ENCODE data around the gene TLCD5.

TLCD5 gene

DNA sequence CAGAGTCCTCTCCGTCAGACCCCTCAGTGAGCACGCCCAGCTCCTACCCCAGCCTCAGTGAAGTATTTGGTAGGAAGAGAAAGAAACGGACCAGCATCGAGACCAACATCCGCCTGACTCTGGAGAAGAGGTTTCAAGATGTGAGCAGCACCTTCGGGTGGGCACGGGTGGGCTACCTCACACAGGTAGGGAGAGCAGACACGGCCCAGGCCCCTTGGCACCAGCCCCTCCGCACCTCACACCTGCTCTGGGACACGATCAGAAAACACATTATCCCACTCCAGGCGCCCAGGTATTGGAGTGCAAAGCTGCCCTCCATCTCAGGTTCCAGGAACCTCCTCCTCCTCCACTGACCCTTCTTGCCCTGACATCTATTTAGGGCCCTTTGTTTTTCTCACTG lies 17.6 kb upstream of the TLCD5 start:
- no peak for DNase-seq (ENCODE audit: low read depth, low spot score)

DNA sequence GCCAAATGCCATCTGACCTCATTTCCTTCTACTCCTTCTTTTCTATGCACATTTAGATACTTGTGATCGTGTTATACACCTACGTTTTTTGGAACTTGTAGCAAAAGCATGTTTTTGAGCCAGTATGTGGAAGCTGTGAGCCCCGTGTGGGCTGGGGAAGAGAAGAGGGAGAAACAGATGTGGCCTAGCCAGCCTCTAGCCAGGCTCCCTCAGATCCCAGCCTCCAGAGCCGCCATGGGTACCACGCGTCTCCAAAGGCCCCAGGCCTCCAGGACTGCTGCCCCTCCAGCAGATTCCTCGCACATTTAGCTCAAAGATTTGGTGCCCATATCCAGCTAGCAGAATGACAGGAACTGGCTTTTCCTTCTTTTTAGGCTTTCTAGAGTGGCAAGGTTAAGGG lies 17.0 kb upstream of the TLCD5 start:
- DNase-seq (ENCODE audit: low read depth, low spot score), result no peak

- DNase-seq (ENCODE audit: low read depth, low spot score), result no peak
These were observed 14.2 kb upstream of the TLCD5 start for GRCh38 chr11:120310870-120311269.

DNA sequence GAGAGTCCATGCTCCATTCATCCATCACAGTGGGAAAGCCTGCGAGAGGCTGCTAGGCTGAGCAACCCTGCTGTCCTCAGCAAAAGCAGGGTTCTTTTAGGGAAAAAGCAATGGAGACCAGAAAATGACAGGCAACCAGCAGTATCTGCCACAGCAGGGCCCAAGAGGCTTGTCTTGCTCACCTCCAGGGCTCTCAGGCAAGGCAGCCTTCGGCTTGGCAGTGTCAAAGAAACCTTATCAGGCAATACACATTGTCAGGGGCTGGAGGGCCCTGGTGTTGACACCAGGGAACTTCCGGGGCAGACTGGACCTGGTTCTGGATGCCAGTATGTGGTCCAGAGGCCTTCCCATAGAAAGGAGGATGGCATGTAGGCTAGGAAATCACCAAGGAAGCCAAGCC lies 10.2 kb upstream of the TLCD5 start:
- no peak for DNase-seq (ENCODE audit: low read depth, low spot score)

- DNase-seq (ENCODE audit: low read depth, low spot score), result no peak
These were observed 8.0 kb upstream of the TLCD5 start for GRCh38 chr11:120316880-120317688.

DNA sequence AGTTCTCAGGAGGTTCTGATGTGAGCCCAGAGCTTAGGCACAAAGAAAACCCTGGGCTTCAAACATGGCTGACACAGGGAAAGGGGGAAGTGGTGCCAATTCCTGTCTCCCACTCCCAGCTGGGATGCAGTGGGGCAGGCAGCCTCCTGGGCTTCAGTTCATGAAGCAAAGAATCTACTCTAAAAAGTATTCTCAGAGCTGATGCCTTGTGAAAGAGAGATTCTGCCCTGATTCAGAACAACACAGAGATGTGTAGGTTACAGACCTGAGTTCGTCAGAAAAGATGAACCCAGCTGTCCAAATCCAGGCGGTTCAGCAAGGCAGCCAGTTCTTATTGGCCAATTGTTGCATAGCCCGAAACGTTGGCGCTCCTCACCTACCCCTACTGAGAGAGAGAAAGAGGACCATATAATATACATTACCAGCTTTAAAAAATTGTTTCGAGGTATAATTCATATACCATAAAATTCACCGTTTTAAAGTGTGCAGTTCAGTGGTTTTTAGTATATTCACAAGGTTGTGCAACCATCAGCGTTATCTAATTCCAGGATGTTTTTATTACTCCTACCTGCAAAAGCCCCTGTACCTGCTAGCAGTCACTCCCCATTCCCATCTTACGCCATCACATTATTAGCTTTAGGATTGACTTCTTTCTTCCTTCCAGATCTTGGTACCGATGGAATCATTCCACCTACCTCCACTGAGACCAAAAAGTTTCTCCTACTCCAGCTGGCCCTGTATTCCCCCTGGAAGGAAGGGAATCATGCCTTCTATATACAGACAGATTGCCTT lies 7.2 kb upstream of the TLCD5 start:
- DNase-seq (ENCODE audit: low read depth, low spot score), result no peak

DNA sequence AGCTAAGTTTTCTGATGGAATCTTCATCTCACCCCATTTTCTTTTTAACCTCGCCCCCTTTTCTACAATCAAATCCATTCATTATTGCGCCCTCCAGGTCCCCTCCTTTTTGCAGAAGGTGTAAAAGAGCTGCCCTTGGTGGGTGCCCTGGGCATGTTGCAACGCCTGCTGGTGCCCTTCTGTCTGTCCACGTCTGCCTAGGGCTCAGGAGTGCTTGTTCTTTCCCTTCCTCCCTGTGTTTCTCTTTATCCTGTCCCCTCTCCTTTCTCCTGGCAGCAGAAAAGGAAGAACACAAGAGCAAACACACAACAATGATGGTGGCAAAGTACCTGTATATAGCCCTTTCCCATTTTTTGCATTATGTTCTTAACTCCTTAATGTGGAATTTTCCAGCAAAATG lies 6.2 kb upstream of the TLCD5 start:
- no peak for DNase-seq (ENCODE audit: low read depth, low spot score)

DNA sequence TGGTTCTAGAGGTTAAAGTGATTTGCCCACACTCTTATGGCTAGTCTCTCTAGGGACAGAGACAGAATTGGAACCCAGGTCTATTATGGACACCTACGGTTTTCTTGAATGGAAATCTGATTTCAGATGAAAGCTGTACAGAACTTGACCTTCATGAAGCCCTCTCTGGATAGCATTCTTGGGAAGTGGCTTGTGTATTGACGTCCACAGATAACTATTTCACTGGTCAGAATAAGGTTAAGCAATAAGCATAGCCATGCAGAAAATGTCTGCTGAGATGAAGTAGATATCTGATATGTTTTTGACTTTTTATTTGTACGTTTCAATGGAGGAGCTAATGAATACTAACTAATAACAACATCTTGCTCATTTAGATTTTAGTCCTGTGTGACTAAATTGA lies 1.1 kb downstream of the TLCD5 start:
- DNase-seq (ENCODE audit: low read depth, low spot score), result no peak

DNA sequence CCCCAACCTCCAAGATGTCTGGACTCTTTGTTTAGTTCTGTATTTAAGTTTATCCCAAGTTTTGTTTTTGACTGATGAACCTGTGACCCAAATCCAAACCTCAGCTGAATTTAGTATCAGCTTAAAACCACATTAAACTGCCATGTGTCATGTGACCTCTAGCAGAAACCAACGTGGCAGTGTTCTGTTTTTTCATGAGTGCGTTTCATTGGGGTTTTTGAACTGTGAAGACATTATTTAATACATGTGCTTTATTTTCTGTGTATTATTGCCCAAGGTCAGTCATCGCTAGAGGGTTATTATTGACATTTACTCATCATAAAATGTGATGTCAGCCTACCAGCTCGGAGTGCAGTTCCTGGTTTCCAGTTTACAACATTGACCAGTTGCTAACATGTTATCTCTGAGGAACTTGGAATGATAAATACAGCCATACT lies 1.8 kb downstream of the TLCD5 start:
- no peak for DNase-seq (ENCODE audit: low read depth, low spot score)

GRCh38 chr11:120327311-120327710 lies 2.2 kb downstream of the TLCD5 start:
- no peak for DNase-seq (ENCODE audit: low read depth, low spot score)

DNA sequence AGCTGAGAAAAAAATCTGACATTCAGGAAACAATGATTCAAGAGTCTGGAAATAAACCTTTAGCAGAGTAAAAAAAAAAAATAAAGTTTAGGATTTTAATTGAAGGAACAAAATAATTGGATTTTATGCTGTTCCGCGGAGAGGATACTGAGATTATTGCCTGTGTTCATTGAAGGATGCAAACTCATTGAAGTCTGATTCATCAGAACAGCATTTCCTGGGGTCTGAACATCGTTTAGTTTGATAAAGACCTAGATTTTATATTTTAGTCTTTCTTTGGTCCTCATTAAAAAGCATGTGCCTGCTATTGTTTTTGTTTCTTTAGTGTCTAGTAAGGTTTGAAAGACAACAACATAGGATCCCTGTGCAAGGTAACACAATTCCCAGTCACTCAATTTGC lies 4.5 kb downstream of the TLCD5 start:
- DNase-seq (ENCODE audit: low read depth, low spot score), result no peak

GRCh38 chr11:120330045-120330444 lies 4.9 kb downstream of the TLCD5 start:
- DNase-seq (ENCODE audit: low read depth, low spot score), result no peak

DNA sequence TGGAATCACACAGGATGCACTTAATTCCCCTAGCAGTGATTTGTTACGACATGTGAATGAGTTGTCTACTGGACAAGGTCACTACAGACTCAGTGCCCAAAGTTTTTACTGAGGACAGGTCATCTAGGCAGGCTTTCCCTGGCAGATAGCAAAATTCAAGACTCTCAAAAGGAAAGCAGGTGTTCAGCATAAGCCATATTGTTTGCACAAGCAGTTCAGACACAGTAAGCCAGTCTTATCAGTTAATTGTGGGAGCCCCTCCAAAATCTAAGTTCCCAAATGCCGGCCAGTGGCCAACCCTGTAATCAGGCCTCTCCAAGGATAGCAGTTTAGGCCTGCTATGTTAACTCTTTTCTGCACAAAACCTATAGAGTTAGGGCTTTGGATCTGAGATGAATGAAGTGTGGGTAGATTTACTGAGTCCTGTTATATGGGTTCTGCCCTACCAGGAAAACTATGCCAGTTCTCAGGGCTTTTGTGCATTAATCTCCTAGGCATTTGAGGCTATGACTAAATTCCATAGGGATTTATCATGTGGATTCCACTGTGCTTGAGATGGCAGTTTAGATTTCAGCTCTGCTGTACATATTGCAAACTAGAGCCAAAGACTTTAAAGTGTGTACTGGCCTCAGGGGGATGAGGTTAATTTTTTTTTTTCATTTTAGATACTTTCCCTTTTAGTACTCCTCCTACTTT lies 6.3 kb downstream of the TLCD5 start:
- DNase-seq (ENCODE audit: low read depth, low spot score), result no peak

DNA sequence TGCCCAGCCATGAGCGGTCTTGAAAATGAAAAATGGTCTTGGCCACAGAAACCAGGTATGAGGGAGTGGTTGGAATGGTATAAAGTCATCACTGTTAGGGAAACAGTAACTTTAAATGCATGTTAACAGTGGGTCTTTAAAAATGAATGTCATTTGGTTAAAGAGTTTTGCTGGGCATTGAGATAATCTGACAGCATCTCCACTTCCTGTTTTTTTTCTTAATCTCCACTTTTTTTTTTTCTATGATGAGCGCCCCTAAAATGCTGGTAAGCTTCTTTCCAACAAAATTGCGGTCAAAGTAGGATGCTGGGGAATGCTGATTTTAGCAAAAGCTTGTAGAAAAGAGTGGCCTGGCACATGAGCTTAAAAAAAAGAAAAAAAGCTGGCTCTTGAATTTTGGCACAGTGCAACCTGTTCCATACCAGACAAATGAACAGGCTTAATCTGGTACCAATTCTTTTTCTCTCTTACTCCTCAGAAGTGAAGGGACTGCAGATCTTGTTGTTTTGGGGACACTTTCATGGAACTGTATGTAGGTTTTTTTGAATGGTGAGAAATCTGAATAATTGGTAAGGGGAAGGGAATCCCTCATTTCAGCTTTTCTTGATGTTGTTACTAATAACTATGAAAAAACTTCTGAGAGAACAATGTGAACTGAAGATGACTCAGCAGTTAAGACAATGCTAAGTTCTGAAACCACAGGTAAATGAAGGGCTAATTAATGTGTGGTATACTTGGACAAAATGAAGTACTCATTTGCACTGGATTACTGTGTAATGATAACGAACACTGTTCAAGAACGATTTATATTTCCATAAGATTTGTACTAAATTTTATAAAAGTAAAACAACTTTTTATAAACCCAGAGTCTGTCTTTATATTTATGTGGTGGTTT lies 8.0 kb downstream of the TLCD5 start:
- no peak for DNase-seq (ENCODE audit: low read depth, low spot score)

DNA sequence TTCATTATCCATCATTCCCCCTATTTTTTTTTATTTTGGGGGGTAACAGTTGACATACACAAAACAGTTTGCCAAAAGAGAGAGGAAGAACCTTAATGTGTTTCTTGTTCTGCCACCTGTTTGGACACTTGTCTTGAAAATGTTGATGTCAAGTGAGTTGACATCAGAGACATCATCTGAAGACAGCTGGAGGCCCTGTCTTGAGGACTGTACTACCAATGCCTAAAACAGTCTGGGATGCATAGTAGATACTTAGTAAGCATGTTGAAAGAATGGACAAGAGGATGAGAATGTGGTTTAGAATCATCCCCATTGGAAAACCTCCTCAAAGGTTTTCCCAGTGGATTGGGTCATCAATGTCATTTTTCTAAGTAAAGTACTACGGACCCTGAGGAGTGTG lies 8.7 kb downstream of the TLCD5 start:
- no peak for DNase-seq (ENCODE audit: low read depth, low spot score)

DNA sequence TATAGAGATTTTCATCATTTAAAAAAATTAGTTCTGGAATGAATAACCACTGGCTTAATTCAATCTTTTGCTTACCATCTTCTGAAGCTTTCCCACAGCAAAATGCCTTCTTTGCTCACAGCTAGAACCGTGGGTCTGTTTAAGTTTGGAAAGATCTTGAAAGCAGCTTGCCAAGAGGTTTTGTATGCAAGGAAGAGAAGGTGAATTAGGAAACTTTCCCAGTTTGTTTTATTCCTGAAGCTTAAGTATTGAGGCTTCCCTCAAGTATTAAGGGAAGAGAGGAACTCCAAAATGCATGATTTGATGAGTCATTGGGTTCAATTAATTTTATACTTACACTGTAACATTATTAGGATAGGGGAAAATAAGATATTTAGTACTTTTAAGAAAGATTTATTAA lies 9.2 kb downstream of the TLCD5 start:
- no peak for DNase-seq (ENCODE audit: low read depth, low spot score)

DNA sequence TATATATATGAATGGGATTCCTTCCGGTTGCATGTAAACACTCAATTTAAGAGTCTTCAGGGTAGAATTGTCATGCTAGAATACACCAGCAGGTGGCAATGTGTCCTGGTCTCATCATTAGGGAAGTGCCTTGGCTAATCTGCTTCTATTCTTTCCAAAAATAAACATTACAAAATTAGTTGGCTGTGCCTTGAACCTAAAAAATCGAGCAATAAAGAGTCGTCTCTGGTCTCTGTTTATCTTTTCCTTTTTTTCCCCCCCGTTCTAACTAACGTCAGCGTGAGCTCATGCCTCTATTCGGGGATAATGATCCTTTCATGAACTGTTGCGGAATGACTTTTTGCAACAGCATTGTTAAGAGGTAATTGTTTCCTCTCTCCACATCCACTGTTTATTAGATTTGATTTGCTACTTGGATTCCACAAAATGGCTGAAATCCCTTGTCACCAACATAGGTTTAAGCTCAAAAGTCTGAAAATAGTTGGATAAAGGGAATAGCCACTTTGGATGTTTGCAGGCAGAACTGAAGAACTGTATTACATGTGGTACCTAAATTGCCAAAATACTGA lies 9.9 kb downstream of the TLCD5 start:
- DNase-seq (ENCODE audit: low read depth, low spot score), result peak; percentile 53

DNA sequence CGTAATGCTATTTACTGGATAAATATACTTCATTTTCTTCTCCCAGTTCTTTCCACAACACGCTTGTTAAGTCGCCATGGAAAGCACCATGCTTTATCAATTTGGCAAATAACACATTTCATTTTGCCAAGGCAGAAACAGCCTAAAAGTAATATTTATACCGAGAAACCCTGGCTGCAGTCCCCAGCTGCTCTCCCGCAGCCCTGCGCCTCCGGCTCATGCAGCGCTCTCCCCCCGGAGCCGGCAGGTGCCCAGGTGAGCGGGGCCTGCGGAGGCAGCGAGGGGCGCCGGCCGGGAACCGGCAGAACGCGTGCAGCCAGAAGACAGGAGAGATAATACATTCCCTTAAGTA lies 10.4 kb downstream of the TLCD5 start:
- no peak for DNase-seq (ENCODE audit: low read depth, low spot score)

DNA sequence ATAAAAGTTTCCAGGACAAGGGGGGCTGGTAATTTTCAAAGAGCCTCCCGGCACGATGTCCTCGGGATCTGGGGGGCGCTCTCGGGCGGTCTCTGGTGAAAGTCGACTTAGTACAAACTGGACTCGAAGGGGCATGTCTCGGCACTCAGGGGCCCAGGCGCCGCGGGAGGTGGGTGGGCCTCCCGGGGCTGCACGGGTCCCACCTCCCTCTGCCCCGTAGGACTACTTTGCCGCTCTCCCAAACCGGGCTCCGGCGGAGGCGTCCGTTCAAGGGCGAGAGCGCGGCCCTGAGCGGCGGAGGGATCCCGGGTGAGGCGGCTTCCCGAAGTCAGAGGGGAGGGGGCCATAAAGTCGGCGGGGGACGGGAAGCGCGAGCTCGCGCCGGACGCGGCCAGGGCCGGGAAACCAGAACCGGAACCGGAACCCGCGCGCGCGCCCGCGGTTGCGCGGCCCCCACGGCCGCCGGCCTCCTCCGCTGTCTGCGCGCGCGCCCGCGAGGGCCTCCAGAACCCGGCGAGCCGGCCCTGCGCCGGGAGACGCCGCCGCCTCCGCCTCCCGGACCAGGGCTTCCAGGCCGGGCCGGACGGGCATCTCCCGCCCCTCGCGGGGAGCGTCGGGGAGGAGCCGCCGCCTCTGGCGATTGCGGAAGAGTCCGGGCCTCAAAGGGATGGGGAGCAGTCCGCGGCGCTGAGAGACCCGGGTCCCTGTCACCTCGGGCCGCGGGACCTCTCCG lies 11.0 kb downstream of the TLCD5 start, which contains the start of gene ARHGEF12:
Gene ARHGEF12 (plus strand): TSS at position 506 of the 733 bp plus-strand sequence. CDS start 831 bp downstream, outside the sequence.
- peak; percentile 86 for DNase-seq (ENCODE audit: low read depth, low spot score)

DNA sequence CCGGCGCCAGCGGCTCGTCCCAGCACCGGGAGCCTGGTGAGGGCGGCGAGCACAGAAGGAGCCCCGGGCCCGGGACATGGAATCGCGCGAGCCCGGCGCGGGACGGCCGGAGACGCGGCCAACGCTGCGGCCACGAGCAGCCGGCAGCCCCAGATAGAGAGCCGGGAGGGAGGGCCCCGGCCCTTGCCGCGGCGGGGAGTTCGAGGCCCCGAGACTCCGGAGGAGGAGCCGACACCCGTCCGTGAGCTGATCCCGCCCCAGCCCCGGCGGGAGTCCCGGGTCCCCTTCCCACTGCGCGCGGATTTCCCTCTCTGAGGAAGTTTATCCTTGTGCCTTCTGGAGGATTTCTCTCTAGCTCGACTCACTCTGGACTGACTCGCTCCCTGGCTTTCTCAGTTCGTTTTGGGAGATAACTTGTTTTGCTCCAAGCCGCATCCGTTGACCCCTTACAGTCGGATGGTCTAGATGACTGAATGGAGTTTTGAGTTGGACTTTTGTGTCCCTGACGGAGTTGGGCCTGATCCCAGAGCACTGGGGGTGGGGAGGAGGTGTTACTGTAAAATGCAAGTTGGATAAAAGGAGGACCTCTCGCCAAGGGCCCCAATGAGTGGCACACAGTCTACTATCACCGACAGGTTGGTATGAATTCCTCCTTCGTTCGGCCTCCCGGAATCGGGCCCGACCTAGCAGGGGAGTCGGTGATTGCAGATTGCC lies 11.7 kb downstream of the TLCD5 start:
- DNase-seq (ENCODE audit: low read depth, low spot score), result no peak
